Stomach (tissue), 4 donors: ENCODE data around the gene GGT6.

Experiments used
- EP300 ChIP-seq: sonication (generic); formaldehyde crosslinking; IDR thresholded peaks from one replicate; pipeline ENCODE4 v1.6.1; 2017; ENCODE audit warnings: antibody characterized with exemption
- POLR2A ChIP-seq, 4 donors: fragments of 450-650 bp; IDR thresholded peaks; one replicate each; pipeline ENCODE4 v1.6.1; 2016; ENCODE audit warnings: antibody characterized with exemption in 4 of 4, control low read depth in 2 of 4, mild to moderate bottlenecking in 1 of 4, moderate library complexity in 1 of 4
- TF ChIP-seq, protein P1 (sequence below), 7 experiments: fragments of 450-650 bp in 4 of 7; fragments of 200-600 bp in 3 of 7; sonication (generic) in 3 of 7; IDR thresholded peaks; one replicate each; pipeline ENCODE4 v1.5.1; 2016 to 2019; ENCODE audit warnings: antibody characterized with exemption in 7 of 7, control low read depth in 2 of 7, mild to moderate bottlenecking in 1 of 7

DNA sequence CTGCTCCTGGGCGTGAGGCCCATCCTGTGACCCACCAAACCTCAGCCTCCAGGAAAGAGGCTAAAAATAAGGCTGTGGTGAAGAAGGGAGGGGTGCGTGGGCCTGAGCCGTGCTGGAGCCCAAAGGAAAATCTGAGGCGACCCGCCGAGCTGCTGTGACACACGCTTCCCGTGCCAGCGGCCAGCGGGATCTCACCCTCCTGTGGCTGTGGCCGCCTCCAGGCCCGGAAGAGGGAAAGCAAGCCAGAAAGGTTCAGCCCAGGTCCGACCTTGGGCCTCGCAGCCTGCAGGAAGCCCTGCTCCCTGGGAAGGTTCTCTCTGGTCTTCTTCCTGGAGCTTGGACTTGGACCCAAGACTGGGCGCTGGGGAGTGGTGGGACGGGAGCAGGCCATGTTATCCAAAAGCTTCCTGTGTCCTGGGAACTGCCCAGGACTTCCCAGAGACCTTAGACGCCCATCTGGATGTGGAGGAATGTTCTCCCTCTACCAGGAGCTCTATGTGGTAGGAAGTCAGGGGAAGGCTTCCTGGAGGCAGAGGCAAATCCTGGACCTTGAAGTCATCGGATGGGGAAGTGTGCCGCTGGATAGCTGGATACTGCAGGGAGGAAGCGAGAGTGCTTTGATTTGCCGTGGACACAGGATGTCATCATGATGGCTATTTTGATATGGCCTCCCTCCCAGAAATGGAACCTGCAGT, 50.3 kb downstream of the GGT6 start:
- TF ChIP-seq POLR2A (IDR thresholded peaks at IDR 0.05) (no peak), EP300 (no peak)
- TF ChIP-seq, protein P1, sequence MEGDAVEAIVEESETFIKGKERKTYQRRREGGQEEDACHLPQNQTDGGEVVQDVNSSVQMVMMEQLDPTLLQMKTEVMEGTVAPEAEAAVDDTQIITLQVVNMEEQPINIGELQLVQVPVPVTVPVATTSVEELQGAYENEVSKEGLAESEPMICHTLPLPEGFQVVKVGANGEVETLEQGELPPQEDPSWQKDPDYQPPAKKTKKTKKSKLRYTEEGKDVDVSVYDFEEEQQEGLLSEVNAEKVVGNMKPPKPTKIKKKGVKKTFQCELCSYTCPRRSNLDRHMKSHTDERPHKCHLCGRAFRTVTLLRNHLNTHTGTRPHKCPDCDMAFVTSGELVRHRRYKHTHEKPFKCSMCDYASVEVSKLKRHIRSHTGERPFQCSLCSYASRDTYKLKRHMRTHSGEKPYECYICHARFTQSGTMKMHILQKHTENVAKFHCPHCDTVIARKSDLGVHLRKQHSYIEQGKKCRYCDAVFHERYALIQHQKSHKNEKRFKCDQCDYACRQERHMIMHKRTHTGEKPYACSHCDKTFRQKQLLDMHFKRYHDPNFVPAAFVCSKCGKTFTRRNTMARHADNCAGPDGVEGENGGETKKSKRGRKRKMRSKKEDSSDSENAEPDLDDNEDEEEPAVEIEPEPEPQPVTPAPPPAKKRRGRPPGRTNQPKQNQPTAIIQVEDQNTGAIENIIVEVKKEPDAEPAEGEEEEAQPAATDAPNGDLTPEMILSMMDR (IDR thresholded peaks at IDR 0.05), result no peak
